ENCODE results near the gene BCL7C.

GRCh38 chr16:30844346-30844670 lies 49.6 kb downstream of the BCL7C start:
- no peak for TF ChIP-seq ZC3H10 (CRISPR knock-in tag; IDR thresholded peaks at IDR 0.05)
- no peak for TF ChIP-seq POU6F1 (CRISPR knock-in tag; IDR thresholded peaks at IDR 0.05; ENCODE audit: borderline replicate concordance, low read depth)
- no peak for TF ChIP-seq CSDC2 (CRISPR knock-in tag; IDR thresholded peaks at IDR 0.05)
- TF ChIP-seq, protein P1, sequence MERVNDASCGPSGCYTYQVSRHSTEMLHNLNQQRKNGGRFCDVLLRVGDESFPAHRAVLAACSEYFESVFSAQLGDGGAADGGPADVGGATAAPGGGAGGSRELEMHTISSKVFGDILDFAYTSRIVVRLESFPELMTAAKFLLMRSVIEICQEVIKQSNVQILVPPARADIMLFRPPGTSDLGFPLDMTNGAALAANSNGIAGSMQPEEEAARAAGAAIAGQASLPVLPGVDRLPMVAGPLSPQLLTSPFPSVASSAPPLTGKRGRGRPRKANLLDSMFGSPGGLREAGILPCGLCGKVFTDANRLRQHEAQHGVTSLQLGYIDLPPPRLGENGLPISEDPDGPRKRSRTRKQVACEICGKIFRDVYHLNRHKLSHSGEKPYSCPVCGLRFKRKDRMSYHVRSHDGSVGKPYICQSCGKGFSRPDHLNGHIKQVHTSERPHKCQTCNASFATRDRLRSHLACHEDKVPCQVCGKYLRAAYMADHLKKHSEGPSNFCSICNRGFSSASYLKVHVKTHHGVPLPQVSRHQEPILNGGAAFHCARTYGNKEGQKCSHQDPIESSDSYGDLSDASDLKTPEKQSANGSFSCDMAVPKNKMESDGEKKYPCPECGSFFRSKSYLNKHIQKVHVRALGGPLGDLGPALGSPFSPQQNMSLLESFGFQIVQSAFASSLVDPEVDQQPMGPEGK (CRISPR knock-in tag; IDR thresholded peaks at IDR 0.05; ENCODE audit: borderline replicate concordance), result no peak
- TF ChIP-seq SNAI2 (CRISPR knock-in tag; IDR thresholded peaks at IDR 0.05), result no peak
- no peak for TF ChIP-seq BACH2 (CRISPR knock-in tag; IDR thresholded peaks at IDR 0.05; ENCODE audit: borderline replicate concordance)
- no peak for TF ChIP-seq GLIS3 (CRISPR knock-in tag; IDR thresholded peaks at IDR 0.05)
- no peak for TF ChIP-seq ISL1 (CRISPR knock-in tag; IDR thresholded peaks at IDR 0.05)
- TF ChIP-seq PPARA (CRISPR knock-in tag; IDR thresholded peaks at IDR 0.05; ENCODE audit: borderline replicate concordance), result no peak
